PFSK-1 (cell line): ENCODE data around the gene MBD6.

Experiments
- FOXP2 ChIP-seq: optimal IDR thresholded peaks from 2 replicates; pipeline ENCODE3; 2011; ENCODE audit warnings: borderline replicate concordance, control low read depth, inconsistent platforms; ENCODE audit not compliant: insufficient read depth; ENCODE audit errors: extremely low read length, extremely low read depth
- POLR2AphosphoS5 ChIP-seq: IDR thresholded peaks from 2 replicates; pipeline ENCODE4 v1.6.1; 2012; ENCODE audit warnings: low read depth, mild to moderate bottlenecking, control low read depth, low read length, moderate library complexity
- SIN3A ChIP-seq: IDR thresholded peaks from 2 replicates; pipeline ENCODE4 v1.6.1; 2012; ENCODE audit warnings: mild to moderate bottlenecking, low read length, moderate library complexity, borderline replicate concordance; ENCODE audit not compliant: insufficient read depth
- TAF1 ChIP-seq: IDR thresholded peaks from 2 replicates; pipeline ENCODE4 v1.6.1; 2012; ENCODE audit warnings: low read length, control low read depth, borderline replicate concordance; ENCODE audit not compliant: insufficient read depth
- TF ChIP-seq, protein P1 (sequence below), 2 experiments: IDR thresholded peaks; 2 replicates each; pipeline versions ENCODE4 v1.6.1 to v1.8.0; 2011 to 2012; ENCODE audit warnings: low read depth in 2 of 2, low read length in 2 of 2, control low read depth in 1 of 2, inconsistent platforms in 1 of 2, mild to moderate bottlenecking in 1 of 2, moderate library complexity in 1 of 2; ENCODE audit not compliant: insufficient read depth in 1 of 2

The MBD6 gene

DNA sequence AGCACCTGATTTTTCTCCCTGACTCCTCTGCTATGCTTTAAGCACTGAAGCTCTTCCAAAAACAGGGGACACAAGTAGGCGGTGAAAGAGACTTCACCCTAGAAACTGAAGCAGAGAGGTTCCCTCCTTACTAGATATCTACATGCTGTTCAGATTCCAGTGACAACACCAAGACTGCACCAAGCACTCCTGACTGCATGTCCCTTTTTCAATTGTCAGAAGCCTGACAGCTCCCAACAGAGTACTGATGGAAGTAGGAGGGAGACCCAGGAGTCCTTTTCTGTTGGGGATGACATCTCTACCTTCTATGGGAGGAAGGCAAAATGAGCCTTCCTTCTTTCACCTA is 13.9 kb downstream of the MBD6 start:
- TF ChIP-seq, protein P1, sequence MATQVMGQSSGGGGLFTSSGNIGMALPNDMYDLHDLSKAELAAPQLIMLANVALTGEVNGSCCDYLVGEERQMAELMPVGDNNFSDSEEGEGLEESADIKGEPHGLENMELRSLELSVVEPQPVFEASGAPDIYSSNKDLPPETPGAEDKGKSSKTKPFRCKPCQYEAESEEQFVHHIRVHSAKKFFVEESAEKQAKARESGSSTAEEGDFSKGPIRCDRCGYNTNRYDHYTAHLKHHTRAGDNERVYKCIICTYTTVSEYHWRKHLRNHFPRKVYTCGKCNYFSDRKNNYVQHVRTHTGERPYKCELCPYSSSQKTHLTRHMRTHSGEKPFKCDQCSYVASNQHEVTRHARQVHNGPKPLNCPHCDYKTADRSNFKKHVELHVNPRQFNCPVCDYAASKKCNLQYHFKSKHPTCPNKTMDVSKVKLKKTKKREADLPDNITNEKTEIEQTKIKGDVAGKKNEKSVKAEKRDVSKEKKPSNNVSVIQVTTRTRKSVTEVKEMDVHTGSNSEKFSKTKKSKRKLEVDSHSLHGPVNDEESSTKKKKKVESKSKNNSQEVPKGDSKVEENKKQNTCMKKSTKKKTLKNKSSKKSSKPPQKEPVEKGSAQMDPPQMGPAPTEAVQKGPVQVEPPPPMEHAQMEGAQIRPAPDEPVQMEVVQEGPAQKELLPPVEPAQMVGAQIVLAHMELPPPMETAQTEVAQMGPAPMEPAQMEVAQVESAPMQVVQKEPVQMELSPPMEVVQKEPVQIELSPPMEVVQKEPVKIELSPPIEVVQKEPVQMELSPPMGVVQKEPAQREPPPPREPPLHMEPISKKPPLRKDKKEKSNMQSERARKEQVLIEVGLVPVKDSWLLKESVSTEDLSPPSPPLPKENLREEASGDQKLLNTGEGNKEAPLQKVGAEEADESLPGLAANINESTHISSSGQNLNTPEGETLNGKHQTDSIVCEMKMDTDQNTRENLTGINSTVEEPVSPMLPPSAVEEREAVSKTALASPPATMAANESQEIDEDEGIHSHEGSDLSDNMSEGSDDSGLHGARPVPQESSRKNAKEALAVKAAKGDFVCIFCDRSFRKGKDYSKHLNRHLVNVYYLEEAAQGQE (IDR thresholded peaks at IDR 0.05; ENCODE audit: insufficient read depth in 1 of 2, low read depth in 2 of 2, low read length in 2 of 2), result no peak
- TF ChIP-seq FOXP2 (no peak), TAF1 (no peak), POLR2AphosphoS5 (no peak), SIN3A (no peak)

DNA sequence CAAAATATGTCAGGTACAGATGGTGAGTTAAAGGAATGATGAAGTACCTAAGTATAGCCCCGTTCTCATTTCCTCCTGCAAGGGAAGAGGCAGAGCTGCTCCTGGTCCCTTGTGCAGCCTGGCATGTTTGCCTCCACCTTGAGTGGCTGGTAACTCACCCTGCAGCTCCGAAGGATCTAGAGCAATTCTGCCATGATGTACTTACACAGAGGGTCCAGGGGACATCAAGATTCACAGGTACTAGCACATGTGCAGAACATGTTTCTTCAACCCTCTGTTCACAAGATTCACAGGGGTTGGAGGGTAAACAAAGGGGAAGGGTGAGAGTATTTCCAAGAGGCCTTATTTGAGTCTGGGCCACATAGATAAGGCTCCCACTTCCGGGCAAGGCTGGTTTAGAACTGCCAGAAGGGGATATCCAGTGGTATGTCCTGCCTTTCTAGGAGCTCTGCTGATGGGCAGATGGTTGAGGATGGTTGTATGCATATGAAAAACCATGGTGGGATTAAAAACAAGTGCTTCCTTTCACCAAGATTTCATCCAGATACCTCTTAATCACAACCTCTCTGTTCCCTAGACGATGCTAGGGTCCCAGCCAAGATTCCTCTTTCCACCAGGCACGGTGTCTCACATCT is 16.6 kb downstream of the MBD6 start:
- TF ChIP-seq SIN3A, result no peak

DNA sequence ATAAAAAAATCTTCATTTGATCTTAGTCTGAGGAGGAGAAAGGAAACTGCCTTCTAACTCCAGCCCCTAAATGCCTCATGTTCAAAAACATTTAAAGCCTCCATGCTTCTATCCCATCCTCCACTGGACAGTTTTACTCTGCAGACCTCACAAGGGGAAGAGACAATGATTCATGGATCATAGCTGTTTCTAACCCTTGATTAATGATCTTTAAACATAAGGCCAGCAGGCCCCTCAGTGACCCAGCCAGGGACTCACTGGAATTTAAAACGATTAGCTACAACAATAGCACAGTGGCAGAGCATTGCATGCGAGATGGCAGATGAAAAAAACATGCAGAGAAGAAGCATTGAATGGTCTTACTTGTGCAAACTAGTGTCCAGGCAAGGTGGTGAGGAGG is 18.4 kb downstream of the MBD6 start:
- TF ChIP-seq FOXP2 (no peak), POLR2AphosphoS5 (no peak), TAF1 (no peak), SIN3A (no peak)
- TF ChIP-seq, protein P1 (IDR thresholded peaks at IDR 0.05; ENCODE audit: insufficient read depth in 1 of 2, low read depth in 2 of 2, low read length in 2 of 2), result no peak

DNA sequence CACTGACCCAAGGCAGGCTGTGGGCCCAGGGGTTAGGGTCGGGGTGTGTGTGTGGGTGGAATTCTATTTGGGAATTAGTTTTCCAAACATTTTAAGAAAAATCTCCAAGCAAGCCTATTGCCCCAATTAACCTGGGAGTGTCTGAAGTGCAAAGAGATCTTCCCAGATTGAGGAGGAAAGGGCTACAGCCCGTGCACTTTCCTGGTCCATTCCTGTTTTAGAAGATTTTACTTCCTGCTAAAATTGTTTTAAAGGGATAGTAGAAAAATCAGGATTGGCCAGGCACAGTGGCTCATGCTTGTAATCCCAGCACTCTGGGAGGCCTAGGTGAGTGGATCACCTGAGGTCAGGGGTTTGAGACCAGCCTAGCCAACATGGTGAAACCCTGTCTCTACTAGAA is 19.1 kb downstream of the MBD6 start:
- TF ChIP-seq, protein P1 (IDR thresholded peaks at IDR 0.05; ENCODE audit: insufficient read depth in 1 of 2, low read depth in 2 of 2, low read length in 2 of 2), result no peak
- no peak for TF ChIP-seq TAF1
- no peak for TF ChIP-seq POLR2AphosphoS5
- no peak for TF ChIP-seq FOXP2
- TF ChIP-seq SIN3A, result no peak

DNA sequence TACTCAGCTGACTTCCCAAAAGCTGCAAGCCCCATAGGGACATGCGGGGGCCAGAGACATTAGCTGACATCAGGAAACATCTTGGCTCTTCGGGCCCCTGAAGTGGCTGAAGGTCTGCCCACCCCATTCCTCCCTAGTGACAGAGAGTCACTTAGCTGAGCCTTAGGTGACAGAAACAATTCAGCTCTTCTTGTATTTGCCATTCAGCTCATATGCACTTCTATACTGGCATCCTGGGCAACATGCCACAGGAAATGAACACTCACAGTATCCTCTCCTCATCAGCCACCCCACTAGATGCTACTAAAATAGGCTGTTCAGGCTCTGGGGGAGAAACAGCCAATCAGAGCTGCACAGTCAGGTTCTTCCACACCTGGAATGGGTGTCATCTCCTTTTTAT is 21.0 kb downstream of the MBD6 start:
- TF ChIP-seq POLR2AphosphoS5 (no peak), TAF1 (no peak), SIN3A (no peak), FOXP2 (no peak)
- TF ChIP-seq, protein P1 (IDR thresholded peaks at IDR 0.05; ENCODE audit: insufficient read depth in 1 of 2, low read depth in 2 of 2, low read length in 2 of 2), result no peak
